SU-DHL-6 (cell line): Measurements from ENCODE around the gene KLK4.

Experiments used
- CTCF ChIP-seq: fragments of 200-600 bp; sonication (generic); IDR thresholded peaks from one replicate; pipeline ENCODE4 v1.5.1; 2017; ENCODE audit warnings: antibody characterized with exemption, mild to moderate bottlenecking, low read length, moderate library complexity; ENCODE audit not compliant: insufficient read depth, poor library complexity, severe bottlenecking
- EZH2phosphoT487 ChIP-seq: fragments of 200-600 bp; sonication (generic), shearing (Covaris generic); conservative IDR thresholded peaks from 2 replicates; pipeline ENCODE4 v1.6.1; 2018; ENCODE audit warnings: mild to moderate bottlenecking, antibody characterized with exemption, low read length, moderate library complexity, mixed read lengths

DNA sequence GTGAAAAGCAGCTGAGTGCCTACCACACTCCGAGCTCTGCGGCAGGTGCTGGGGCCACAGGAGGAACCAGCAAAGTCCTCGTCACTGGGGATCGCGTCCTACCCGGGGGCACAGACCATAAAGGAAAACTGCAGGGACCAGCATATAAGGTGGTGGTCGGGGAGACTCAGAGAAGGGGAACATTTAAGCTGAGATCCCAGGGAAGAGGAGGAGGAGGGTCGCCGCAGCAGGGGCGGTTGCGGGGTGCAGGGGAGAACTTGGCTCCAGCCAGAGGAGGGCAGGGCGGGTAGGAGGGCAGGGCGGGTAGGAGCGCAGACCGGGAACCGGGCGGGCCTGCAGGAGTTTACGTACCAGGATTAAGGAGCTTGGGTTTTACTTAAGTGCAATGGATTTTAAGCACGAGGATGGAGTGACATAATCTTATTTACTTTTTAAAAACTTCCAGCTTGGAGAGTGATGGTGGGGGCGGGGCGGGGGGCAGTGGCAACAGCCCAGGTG is 956 bp upstream of the KLK4 start:
- TF ChIP-seq CTCF, result no peak
- no peak for TF ChIP-seq EZH2phosphoT487
